SK-N-SH treated with all-trans-retinoic acid at 6 μM for 48 hours (cell line): ENCODE measurements around the gene PDE1C.

ENCODE experiments used
- ATAC-seq: fragments of 200-7000 bp; cut with Tn5 transposase; 3 replicates; pipeline ENCODE4 v1.9.1; 2020; ENCODE audit warnings: mild to moderate bottlenecking, moderate library complexity
- ARNTL ChIP-seq: fragments of 450-650 bp; formaldehyde crosslinking; IDR thresholded peaks from 2 replicates; pipeline ENCODE4 v1.5.0; 2020; ENCODE audit warnings: low read depth, mild to moderate bottlenecking, moderate library complexity, borderline replicate concordance
- BACH2 ChIP-seq: fragments of 250-450 bp; sonication (Bioruptor Pico); IDR thresholded peaks from 2 replicates; pipeline ENCODE4 v1.9.0; 2021; ENCODE audit warnings: mild to moderate bottlenecking, borderline replicate concordance
- CREB5 ChIP-seq: fragments of 250-450 bp; sonication (Bioruptor Pico); IDR thresholded peaks from 2 replicates; pipeline ENCODE4 v1.5.1; 2020; ENCODE audit warnings: low read depth, mild to moderate bottlenecking, moderate library complexity
- CSDC2 ChIP-seq: fragments of 250-450 bp; sonication (Bioruptor Pico); IDR thresholded peaks from 2 replicates; pipeline ENCODE4 v1.5.0; 2020; ENCODE audit warnings: mild to moderate bottlenecking, moderate library complexity
- ESRRG ChIP-seq: fragments of 250-450 bp; sonication (Bioruptor Pico); IDR thresholded peaks from 2 replicates; pipeline ENCODE4 v1.6.1; 2021; ENCODE audit warnings: mild to moderate bottlenecking
- GLIS3 ChIP-seq: fragments of 250-450 bp; sonication (Bioruptor Pico); IDR thresholded peaks from 2 replicates; pipeline ENCODE4 v1.5.0; 2020; ENCODE audit warnings: mild to moderate bottlenecking, moderate library complexity
- ISL1 ChIP-seq: fragments of 250-450 bp; sonication (Bioruptor Pico); IDR thresholded peaks from 2 replicates; pipeline ENCODE4 v2.1.2; 2022; ENCODE audit warnings: mild to moderate bottlenecking, moderate library complexity
- OSR1 ChIP-seq: fragments of 250-450 bp; sonication (Bioruptor Pico); IDR thresholded peaks from 2 replicates; pipeline ENCODE4 v1.8.0; 2022; ENCODE audit warnings: moderate library complexity, mild to moderate bottlenecking, inconsistent platforms
- POU6F1 ChIP-seq: fragments of 250-450 bp; sonication (Bioruptor Pico); IDR thresholded peaks from 2 replicates; pipeline ENCODE4 v1.8.0; 2021; ENCODE audit warnings: low read depth, mild to moderate bottlenecking, moderate library complexity, borderline replicate concordance
- PPARA ChIP-seq: fragments of 250-450 bp; sonication (Bioruptor Pico); IDR thresholded peaks from 2 replicates; pipeline ENCODE4 v1.5.0; 2020; ENCODE audit warnings: mild to moderate bottlenecking, borderline replicate concordance
- SNAI2 ChIP-seq: fragments of 250-450 bp; sonication (Bioruptor Pico); IDR thresholded peaks from 2 replicates; pipeline ENCODE4 v1.5.0; 2020; ENCODE audit warnings: mild to moderate bottlenecking, moderate library complexity
- TCF4 ChIP-seq: fragments of 250-450 bp; sonication (Bioruptor Pico); IDR thresholded peaks from 2 replicates; pipeline ENCODE4 v1.8.0; 2021; ENCODE audit warnings: mild to moderate bottlenecking, moderate library complexity, borderline replicate concordance
- TOX ChIP-seq: fragments of 250-450 bp; sonication (Bioruptor Pico); IDR thresholded peaks from 2 replicates; pipeline ENCODE4 v1.8.0; 2021; ENCODE audit warnings: mild to moderate bottlenecking, moderate library complexity, borderline replicate concordance
- TSHZ2 ChIP-seq: fragments of 250-450 bp; sonication (Bioruptor Pico); IDR thresholded peaks from 2 replicates; pipeline ENCODE4 v1.5.0; 2020; ENCODE audit warnings: mild to moderate bottlenecking, moderate library complexity
- ZC3H10 ChIP-seq: fragments of 250-450 bp; sonication (Bioruptor Pico); IDR thresholded peaks from 2 replicates; pipeline ENCODE4 v1.5.1; 2021; ENCODE audit warnings: mild to moderate bottlenecking, moderate library complexity
- ZFP3 ChIP-seq: fragments of 250-450 bp; sonication (Bioruptor Pico); IDR thresholded peaks from 2 replicates; pipeline ENCODE4 v1.5.0; 2020; ENCODE audit warnings: mild to moderate bottlenecking, moderate library complexity
- ZFP30 ChIP-seq: fragments of 450-650 bp; formaldehyde crosslinking; IDR thresholded peaks from 2 replicates; pipeline ENCODE4 v1.5.0; 2022; ENCODE audit warnings: mild to moderate bottlenecking, moderate library complexity
- ZNF565 ChIP-seq: fragments of 450-650 bp; formaldehyde crosslinking; conservative IDR thresholded peaks from 2 replicates; pipeline ENCODE4 v1.5.0; 2020; ENCODE audit warnings: low read depth, mild to moderate bottlenecking, moderate library complexity
- ZNF70 ChIP-seq: fragments of 450-650 bp; formaldehyde crosslinking; IDR thresholded peaks from 2 replicates; pipeline ENCODE4 v1.5.0; 2020; ENCODE audit warnings: mild to moderate bottlenecking, moderate library complexity
- ZNF8 ChIP-seq: fragments of 450-650 bp; formaldehyde crosslinking; IDR thresholded peaks from 2 replicates; pipeline ENCODE4 v1.5.0; 2020; ENCODE audit warnings: mild to moderate bottlenecking, moderate library complexity
- TF ChIP-seq, protein P1 (sequence below): fragments of 250-450 bp; sonication (Bioruptor Pico); IDR thresholded peaks from 2 replicates; pipeline ENCODE4 v1.5.1; 2021; ENCODE audit warnings: mild to moderate bottlenecking, moderate library complexity

Gene PDE1C

GRCh38 chr7:32074787-32075585 lies 4.8 kb upstream of the PDE1C start:
- ATAC-seq: no peak
- TF ChIP-seq TOX (CRISPR knock-in tag) (no peak), BACH2 (CRISPR knock-in tag) (no peak), ZFP30 (CRISPR knock-in tag) (no peak), SNAI2 (CRISPR knock-in tag) (no peak), ISL1 (no peak), ARNTL (no peak), ZNF565 (CRISPR knock-in tag) (no peak), TCF4 (CRISPR knock-in tag) (no peak), GLIS3 (CRISPR knock-in tag) (no peak), PPARA (CRISPR knock-in tag) (no peak), ZFP3 (CRISPR knock-in tag) (no peak), ZNF70 (CRISPR knock-in tag) (no peak), ESRRG (no peak), CREB5 (CRISPR knock-in tag) (no peak), TSHZ2 (CRISPR knock-in tag) (no peak)
- TF ChIP-seq, all 23 proteins: peak for 0

- ATAC-seq: no peak
- TF ChIP-seq SNAI2 (CRISPR knock-in tag) (no peak), ZNF8 (CRISPR knock-in tag) (no peak), OSR1 (no peak), TCF4 (CRISPR knock-in tag) (no peak), CREB5 (CRISPR knock-in tag) (no peak), ZNF565 (CRISPR knock-in tag) (no peak), ZNF70 (CRISPR knock-in tag) (no peak), PPARA (CRISPR knock-in tag) (no peak), ZFP30 (CRISPR knock-in tag) (no peak), ZC3H10 (CRISPR knock-in tag) (no peak), ZFP3 (CRISPR knock-in tag) (no peak), POU6F1 (no peak), BACH2 (CRISPR knock-in tag) (no peak), ISL1 (no peak)
Observed at GRCh38 chr7:32073533-32073932, 3.3 kb upstream of the PDE1C start.

DNA sequence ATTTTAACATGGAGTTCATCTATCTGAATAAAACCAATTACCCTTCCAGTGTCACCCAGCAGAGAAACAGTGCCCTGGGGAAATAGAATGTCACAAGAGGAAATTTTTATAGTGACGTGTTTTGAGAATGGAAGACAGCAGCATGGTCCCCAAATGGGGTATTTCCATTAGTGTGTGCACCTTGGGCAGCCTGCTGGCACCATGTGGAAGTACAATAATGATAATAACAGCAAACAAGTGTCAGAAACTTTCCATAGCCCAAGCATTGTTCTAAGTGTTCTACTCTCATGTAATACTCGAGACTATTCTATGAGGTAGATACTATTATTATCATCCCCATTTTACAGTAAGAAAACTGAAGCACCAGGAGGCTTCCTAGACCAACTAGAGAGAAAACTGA lies 2.2 kb upstream of the PDE1C start:
- TF ChIP-seq CSDC2 (CRISPR knock-in tag) (no peak), SNAI2 (CRISPR knock-in tag) (no peak), ZFP3 (CRISPR knock-in tag) (no peak), ZNF70 (CRISPR knock-in tag) (no peak), GLIS3 (CRISPR knock-in tag) (no peak), ZNF565 (CRISPR knock-in tag) (no peak), BACH2 (CRISPR knock-in tag) (no peak), TSHZ2 (CRISPR knock-in tag) (no peak), ZFP30 (CRISPR knock-in tag) (no peak), ZNF8 (CRISPR knock-in tag) (no peak), ARNTL (no peak), ZC3H10 (CRISPR knock-in tag) (no peak), ESRRG (no peak)
- TF ChIP-seq, protein P1, sequence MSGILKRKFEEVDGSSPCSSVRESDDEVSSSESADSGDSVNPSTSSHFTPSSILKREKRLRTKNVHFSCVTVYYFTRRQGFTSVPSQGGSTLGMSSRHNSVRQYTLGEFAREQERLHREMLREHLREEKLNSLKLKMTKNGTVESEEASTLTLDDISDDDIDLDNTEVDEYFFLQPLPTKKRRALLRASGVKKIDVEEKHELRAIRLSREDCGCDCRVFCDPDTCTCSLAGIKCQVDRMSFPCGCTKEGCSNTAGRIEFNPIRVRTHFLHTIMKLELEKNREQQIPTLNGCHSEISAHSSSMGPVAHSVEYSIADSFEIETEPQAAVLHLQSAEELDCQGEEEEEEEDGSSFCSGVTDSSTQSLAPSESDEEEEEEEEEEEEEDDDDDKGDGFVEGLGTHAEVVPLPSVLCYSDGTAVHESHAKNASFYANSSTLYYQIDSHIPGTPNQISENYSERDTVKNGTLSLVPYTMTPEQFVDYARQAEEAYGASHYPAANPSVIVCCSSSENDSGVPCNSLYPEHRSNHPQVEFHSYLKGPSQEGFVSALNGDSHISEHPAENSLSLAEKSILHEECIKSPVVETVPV (CRISPR knock-in tag): no peak
- TF ChIP-seq, all 23 proteins: peak for 0
- no peak for ATAC-seq
